DMS79 (cell line): Measurements from ENCODE around the gene LANCL2.
"Not testable (repeated sequence)": the region's sequence is repeated elsewhere in the genome, so short reads cannot be mapped to it uniquely, and the experiment has no call there.

Source experiments
- DNase-seq: peaks from one replicate; lab custom pipeline; 2025; lab: John Stamatoyannopoulos, UW

The LANCL2 gene

GRCh38 chr7:55470261-55470660 lies 105.1 kb downstream of the LANCL2 start:
- no peak for DNase-seq

GRCh38 chr7:55471594-55471993 lies 106.5 kb downstream of the LANCL2 start:
- not testable (repeated sequence) for DNase-seq

GRCh38 chr7:55472406-55472805 lies 107.3 kb downstream of the LANCL2 start:
- not testable (repeated sequence) for DNase-seq

GRCh38 chr7:55472928-55473725 lies 108.0 kb downstream of the LANCL2 start:
- DNase-seq: no peak

GRCh38 chr7:55473932-55474331 lies 108.8 kb downstream of the LANCL2 start:
- no peak for DNase-seq

- no peak for DNase-seq
Measured at GRCh38 chr7:55474944-55475854, 110.1 kb downstream of the LANCL2 start.

GRCh38 chr7:55475855-55476803 lies 111.0 kb downstream of the LANCL2 start:
- no peak for DNase-seq

- DNase-seq: no peak
Measured at GRCh38 chr7:55476852-55477780, 112.0 kb downstream of the LANCL2 start.

GRCh38 chr7:55477781-55478374 lies 112.7 kb downstream of the LANCL2 start:
- DNase-seq: no peak

GRCh38 chr7:55478700-55479099 lies 113.6 kb downstream of the LANCL2 start:
- no peak for DNase-seq

- DNase-seq: no peak
Measured at GRCh38 chr7:55481155-55481554, 116.0 kb downstream of the LANCL2 start.

GRCh38 chr7:55483046-55483445 lies 117.9 kb downstream of the LANCL2 start:
- no peak for DNase-seq
